Stimulated activated CD8-positive, alpha-beta memory T cell treated with anti-CD3 and anti-CD28 coated beads, Interleukin-7, amount 100 ng/mL, for 24 hours (primary cell): ENCODE results near the gene CD68.
"Not testable (repeated sequence)": the region's sequence is repeated elsewhere in the genome, so short reads cannot be mapped to it uniquely, and the experiment has no call there.

Experiments
- DNase-seq: peaks from one replicate; pipeline ENCODE4 v3.0.0-alpha.2; 2020; ENCODE audit warnings: low read depth

The CD68 gene

GRCh38 chr17:7613769-7614424 lies 34.5 kb downstream of the CD68 start:
- DNase-seq = no peak

- DNase-seq = peak; percentile 98
Observed at GRCh38 chr17:7614425-7615264, 35.2 kb downstream of the CD68 start, which contains the start of gene FXR2. FXR2 (minus strand) TSS chr17:7614897; CDS start chr17:7614532, 365 bp downstream.

- DNase-seq = no peak
Observed at GRCh38 chr17:7615265-7615747, 35.9 kb downstream of the CD68 start.

- no peak for DNase-seq
Observed at GRCh38 chr17:7618608-7619007, 39.2 kb downstream of the CD68 start.

- DNase-seq = no peak
Observed at GRCh38 chr17:7620835-7621234, 41.4 kb downstream of the CD68 start.

GRCh38 chr17:7623661-7624060 lies 44.2 kb downstream of the CD68 start:
- DNase-seq = no peak

- not testable (repeated sequence) for DNase-seq
Observed at GRCh38 chr17:7625749-7626148, 46.3 kb downstream of the CD68 start.

- DNase-seq = no peak
Observed at GRCh38 chr17:7626307-7626706, 46.9 kb downstream of the CD68 start.

GRCh38 chr17:7626956-7627249 lies 47.5 kb downstream of the CD68 start:
- no peak for DNase-seq

GRCh38 chr17:7627250-7628121 lies 48.0 kb downstream of the CD68 start, which contains the start of gene SAT2:
SAT2 (minus strand) TSS chr17:7627821; CDS start chr17:7627635, 186 bp downstream.
- peak; percentile 70 for DNase-seq

- no peak for DNase-seq
Observed at GRCh38 chr17:7629939-7630571, 50.6 kb downstream of the CD68 start, which contains the start of gene SHBG. SHBG (plus strand) TSS chr17:7630135; CDS start chr17:7630173, 38 bp downstream.
